ENCODE results near the gene DAZL. TPM values are rescaled to one million over a fixed set of nuclear protein-coding genes. Genes with fewer than 3 reads are reported as not detected.

Gene DAZL
- total and polyA plus RNA-seq, 8 donors, result not detected

- no peak for FAIRE-seq
- no peak overlapping the region for H3K27ac ChIP-seq
These were observed 15.2 kb downstream of the DAZL start for GRCh38 chr3:16589867-16590624.

GRCh38 chr3:16589120-16589519 lies 16.1 kb downstream of the DAZL start:
- no peaks in the 10 kb centered on the region for H3K36me3 ChIP-seq
- no peak for TF ChIP-seq CTCF (IDR thresholded peaks at IDR 0.05)
- DNase-seq (no peak), ATAC-seq (no peak), FAIRE-seq (no peak)
- H3K4me3 ChIP-seq, result no peak overlapping the region
- no peaks in the 10 kb centered on the region for H3K4me1 ChIP-seq
- no peaks in the 10 kb centered on the region for H3K27me3 ChIP-seq
- intact Hi-C loops (cut with DNase I), result no loop called here
- no peak overlapping the region for H3K27ac ChIP-seq
- WGBS, 2 donors, result 94 to 97% methylated on average over 1 of the region's 1 CpG
- no peaks in the 10 kb centered on the region for H3K9me3 ChIP-seq

More at GRCh38 chr3:16589867-16590624, 15.2 kb downstream of the DAZL start:
- intact Hi-C loops (cut with DNase I), result no loop called here
- Histone ChIP-seq H3K4me3 (no peak overlapping the region), H3K27me3 (no peaks in the 10 kb centered on the region), H3K36me3 (no peaks in the 10 kb centered on the region), H3K9me3 (no peaks in the 10 kb centered on the region), H3K4me1 (no peaks in the 10 kb centered on the region)
- 91 to 96% methylated on average over 6 of the region's 6 CpGs for WGBS, 2 donors
- TF ChIP-seq CTCF (IDR thresholded peaks at IDR 0.05), result no peak
- no peak for DNase-seq
- no peak for ATAC-seq

GRCh38 chr3:16587681-16588060 lies 17.6 kb downstream of the DAZL start:
- H3K4me3 ChIP-seq, result no peak overlapping the region
- H3K36me3 ChIP-seq, result no peaks in the 10 kb centered on the region
- FAIRE-seq (no peak), DNase-seq (no peak), ATAC-seq (no peak)
- no peaks in the 10 kb centered on the region for H3K27me3 ChIP-seq
- H3K9me3 ChIP-seq, result no peaks in the 10 kb centered on the region
- no peak for TF ChIP-seq CTCF (IDR thresholded peaks at IDR 0.05)
- H3K4me1 ChIP-seq, result no peaks in the 10 kb centered on the region
- intact Hi-C loops (cut with DNase I), result no loop called here
- no peak overlapping the region for H3K27ac ChIP-seq

GRCh38 chr3:16587047-16587680 lies 18.1 kb downstream of the DAZL start:
- H3K27me3 ChIP-seq, result no peaks in the 10 kb centered on the region
- H3K9me3 ChIP-seq, result no peaks in the 10 kb centered on the region
- H3K4me3 ChIP-seq, result no peak overlapping the region
- DNase-seq (no peak), FAIRE-seq (no peak), ATAC-seq (no peak)
- no peaks in the 10 kb centered on the region for H3K36me3 ChIP-seq
- intact Hi-C loops (cut with DNase I), result no loop called here
- no peak for TF ChIP-seq CTCF (IDR thresholded peaks at IDR 0.05)
- WGBS, 2 donors, result 81 to 86% methylated on average over 3 of the region's 3 CpGs
- H3K27ac ChIP-seq, result no peak overlapping the region
- H3K4me1 ChIP-seq, result no peaks in the 10 kb centered on the region

- Histone ChIP-seq H3K9me3 (no peaks in the 10 kb centered on the region), H3K36me3 (no peaks in the 10 kb centered on the region), H3K27ac (no peak overlapping the region), H3K4me3 (no peak overlapping the region), H3K27me3 (no peaks in the 10 kb centered on the region), H3K4me1 (no peaks in the 10 kb centered on the region)
- no peak for TF ChIP-seq CTCF (IDR thresholded peaks at IDR 0.05)
- DNase-seq (no peak), FAIRE-seq (no peak), ATAC-seq (no peak)
- whole genome bisulfite sequencing, 2 donors, result 51 to 72% methylated on average over 2 of the region's 2 CpGs
- intact Hi-C loops (cut with DNase I), result no loop called here
These were observed 20.3 kb downstream of the DAZL start for GRCh38 chr3:16584880-16585279.
